NCI-H69 (cell line): ENCODE data around the gene MDGA2.

Experiments used
- DNase-seq: peaks from one replicate; lab custom pipeline; 2025; lab: John Stamatoyannopoulos, UW

The MDGA2 gene

GRCh38 chr14:47485421-47485820, 190.0 kb downstream of the MDGA2 start:
- no peak for DNase-seq

- DNase-seq: no peak
These were observed 192.0 kb downstream of the MDGA2 start for GRCh38 chr14:47483449-47483848.

GRCh38 chr14:47471075-47471474, 204.3 kb downstream of the MDGA2 start:
- no peak for DNase-seq

GRCh38 chr14:47466916-47467315, 208.5 kb downstream of the MDGA2 start:
- no peak for DNase-seq

- no peak for DNase-seq
These were observed 221.4 kb downstream of the MDGA2 start for GRCh38 chr14:47454025-47454424.

- DNase-seq: no peak
These were observed 228.3 kb downstream of the MDGA2 start for GRCh38 chr14:47447076-47447475.

GRCh38 chr14:47442211-47442610, 233.2 kb downstream of the MDGA2 start:
- peak; percentile 69 for DNase-seq

- peak; percentile 15 for DNase-seq
These were observed 235.5 kb downstream of the MDGA2 start for GRCh38 chr14:47439953-47440352.

GRCh38 chr14:47438650-47439140, 236.7 kb downstream of the MDGA2 start:
- DNase-seq: peak; percentile 48

GRCh38 chr14:47435331-47435965, 240.0 kb downstream of the MDGA2 start:
- no peak for DNase-seq

GRCh38 chr14:47427629-47428028, 247.8 kb downstream of the MDGA2 start:
- no peak for DNase-seq

GRCh38 chr14:47425302-47425701, 250.1 kb downstream of the MDGA2 start:
- peak; percentile 21 for DNase-seq

GRCh38 chr14:47422191-47422590, 253.2 kb downstream of the MDGA2 start:
- peak; percentile 45 for DNase-seq

GRCh38 chr14:47411523-47411922, 263.9 kb downstream of the MDGA2 start:
- DNase-seq: no peak

GRCh38 chr14:47392326-47392725, 283.1 kb downstream of the MDGA2 start:
- peak; percentile 92 for DNase-seq

- DNase-seq: peak; percentile 39
These were observed 284.4 kb downstream of the MDGA2 start for GRCh38 chr14:47390831-47391504.

GRCh38 chr14:47389535-47389934, 285.9 kb downstream of the MDGA2 start:
- DNase-seq: peak; percentile 79

GRCh38 chr14:47366006-47366405, 309.4 kb downstream of the MDGA2 start:
- DNase-seq: no peak

- DNase-seq: peak; percentile 67
These were observed 310.2 kb downstream of the MDGA2 start for GRCh38 chr14:47365233-47365632.

GRCh38 chr14:47353186-47353585, 322.2 kb downstream of the MDGA2 start:
- DNase-seq: no peak

GRCh38 chr14:47346849-47347248, 328.6 kb downstream of the MDGA2 start:
- no peak for DNase-seq

GRCh38 chr14:47345016-47345415, 330.4 kb downstream of the MDGA2 start:
- DNase-seq: no peak

- no peak for DNase-seq
These were observed 342.5 kb downstream of the MDGA2 start for GRCh38 chr14:47332939-47333338.

GRCh38 chr14:47332106-47332505, 343.3 kb downstream of the MDGA2 start:
- DNase-seq: no peak
